RWPE2 (cell line): Measurements from ENCODE around the gene RASD1.

ENCODE experiments used
- ATAC-seq: fragments of 200-7000 bp; cut with Tn5 transposase; 3 replicates; pipeline ENCODE4 v1.9.1; 2021; ENCODE audit warnings: low read depth
- DNase-seq: peaks from one replicate; pipeline ENCODE4 v3.0.0-alpha.2; 2020; ENCODE audit warnings: low spot score
- H3K27ac ChIP-seq: fragments of 450-650 bp; 2 replicates; pipeline ENCODE4 v1.5.1; 2017; ENCODE audit warnings: mild to moderate bottlenecking; ENCODE audit not compliant: poor library complexity, severe bottlenecking
- H3K27me3 ChIP-seq: fragments of 250-450 bp; sonication (Bioruptor Pico); 2 replicates; pipeline ENCODE4 v1.5.1; 2021; ENCODE audit warnings: mild to moderate bottlenecking, moderate library complexity; ENCODE audit not compliant: insufficient read depth, poor library complexity, severe bottlenecking
- H3K36me3 ChIP-seq: fragments of 250-450 bp; sonication (Bioruptor Pico); 2 replicates; pipeline ENCODE4 v1.5.1; 2020; ENCODE audit warnings: low read depth, mild to moderate bottlenecking, moderate library complexity
- H3K4me1 ChIP-seq: fragments of 250-450 bp; sonication (Bioruptor Pico); 2 replicates; pipeline ENCODE4 v1.5.1; 2021; ENCODE audit warnings: mild to moderate bottlenecking, moderate library complexity; ENCODE audit not compliant: insufficient read depth, poor library complexity, severe bottlenecking
- H3K4me3 ChIP-seq: fragments of 250-450 bp; sonication (Bioruptor Pico); 2 replicates; pipeline ENCODE4 v1.5.1; 2021; ENCODE audit warnings: mild to moderate bottlenecking, moderate library complexity; ENCODE audit not compliant: severe bottlenecking
- H3K9me3 ChIP-seq: fragments of 250-450 bp; sonication (Bioruptor Pico); 2 replicates; pipeline ENCODE4 v1.5.1; 2021; ENCODE audit warnings: mild to moderate bottlenecking, moderate library complexity; ENCODE audit not compliant: severe bottlenecking
- TF ChIP-seq, protein P1 (sequence below): fragments of 450-650 bp; IDR thresholded peaks from one replicate; pipeline ENCODE4 v1.5.1; 2017; ENCODE audit warnings: mild to moderate bottlenecking, moderate library complexity; ENCODE audit not compliant: poor library complexity, severe bottlenecking

The RASD1 gene

DNA sequence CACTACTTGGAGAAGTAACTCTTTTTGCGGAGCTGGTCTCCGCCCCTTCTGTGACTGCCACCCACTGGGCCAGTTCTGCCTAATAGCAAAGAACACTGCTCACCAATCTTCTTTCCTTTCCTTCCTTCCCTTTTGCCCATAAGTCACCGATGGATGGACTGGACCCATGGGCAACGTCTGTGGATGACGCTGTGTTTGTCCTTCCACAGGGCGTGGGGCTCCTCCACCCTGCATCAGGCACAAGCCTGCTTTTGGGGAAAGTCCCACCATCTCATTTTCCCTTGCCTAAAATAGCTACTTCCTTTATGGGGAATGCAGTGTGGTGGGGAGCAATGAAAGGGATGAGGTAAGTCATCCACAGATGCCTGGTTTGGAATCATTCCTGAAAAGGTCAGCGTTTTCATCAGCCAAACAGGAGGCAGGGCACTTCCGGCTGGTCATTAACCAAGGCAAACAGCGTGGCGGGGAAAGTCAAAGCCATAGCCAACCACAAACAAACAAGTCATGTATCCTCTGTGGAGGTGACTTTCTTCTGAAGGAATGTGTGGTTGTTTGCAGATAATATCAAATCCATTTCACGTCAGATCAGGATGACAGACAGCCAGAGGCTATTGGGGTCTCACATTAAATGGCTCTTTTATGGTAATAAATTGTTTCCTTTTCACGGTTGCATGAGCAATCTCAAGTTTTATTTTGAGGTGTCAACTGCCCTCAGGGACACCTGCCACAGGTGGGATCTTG lies 50.1 kb downstream of the RASD1 start:
- Histone ChIP-seq H3K4me3 (no peak overlapping the region), H3K27ac (peak overlapping the region; percentile 15), H3K36me3 (no peaks in the 10 kb centered on the region), H3K9me3 (peaks cover 2% of the 10 kb centered on the region), H3K27me3 (no peaks in the 10 kb centered on the region), H3K4me1 (peaks cover 14% of the 10 kb centered on the region)
- DNase-seq (no peak), ATAC-seq (peak; percentile 87)
- TF ChIP-seq, protein P1, sequence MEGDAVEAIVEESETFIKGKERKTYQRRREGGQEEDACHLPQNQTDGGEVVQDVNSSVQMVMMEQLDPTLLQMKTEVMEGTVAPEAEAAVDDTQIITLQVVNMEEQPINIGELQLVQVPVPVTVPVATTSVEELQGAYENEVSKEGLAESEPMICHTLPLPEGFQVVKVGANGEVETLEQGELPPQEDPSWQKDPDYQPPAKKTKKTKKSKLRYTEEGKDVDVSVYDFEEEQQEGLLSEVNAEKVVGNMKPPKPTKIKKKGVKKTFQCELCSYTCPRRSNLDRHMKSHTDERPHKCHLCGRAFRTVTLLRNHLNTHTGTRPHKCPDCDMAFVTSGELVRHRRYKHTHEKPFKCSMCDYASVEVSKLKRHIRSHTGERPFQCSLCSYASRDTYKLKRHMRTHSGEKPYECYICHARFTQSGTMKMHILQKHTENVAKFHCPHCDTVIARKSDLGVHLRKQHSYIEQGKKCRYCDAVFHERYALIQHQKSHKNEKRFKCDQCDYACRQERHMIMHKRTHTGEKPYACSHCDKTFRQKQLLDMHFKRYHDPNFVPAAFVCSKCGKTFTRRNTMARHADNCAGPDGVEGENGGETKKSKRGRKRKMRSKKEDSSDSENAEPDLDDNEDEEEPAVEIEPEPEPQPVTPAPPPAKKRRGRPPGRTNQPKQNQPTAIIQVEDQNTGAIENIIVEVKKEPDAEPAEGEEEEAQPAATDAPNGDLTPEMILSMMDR, result no peak

DNA sequence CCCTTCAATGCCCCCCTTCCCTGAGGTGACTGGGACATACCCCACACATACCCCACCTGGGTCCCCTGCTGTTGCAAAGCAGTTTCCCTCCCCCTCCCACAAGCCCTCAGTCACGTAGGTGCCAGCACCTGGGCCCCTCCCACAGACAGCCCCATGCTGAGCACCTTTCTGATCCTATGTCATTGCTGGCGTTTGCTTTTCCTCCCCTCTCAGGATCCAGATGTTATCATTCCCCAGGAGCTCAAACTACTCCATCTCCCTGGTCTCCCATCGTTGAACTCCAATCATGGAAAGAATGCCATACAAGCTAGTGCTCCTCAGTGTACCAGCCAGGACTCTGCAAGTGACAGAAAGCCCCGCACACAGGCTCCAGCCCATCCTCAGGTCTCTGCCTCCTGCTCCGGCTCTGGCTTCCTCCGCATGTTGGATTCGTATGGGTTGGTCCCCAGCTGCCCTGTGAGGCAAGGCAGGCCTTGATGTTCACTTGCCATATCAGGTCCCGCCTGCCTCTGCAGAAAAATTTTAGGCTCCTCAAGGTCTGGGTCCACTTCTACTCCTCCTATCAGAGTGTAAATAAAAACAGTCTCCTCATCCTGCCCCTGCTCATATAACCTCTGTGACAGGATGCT lies 50.8 kb downstream of the RASD1 start:
- Histone ChIP-seq H3K27me3 (no peaks in the 10 kb centered on the region), H3K36me3 (no peaks in the 10 kb centered on the region), H3K9me3 (peaks cover 2% of the 10 kb centered on the region), H3K27ac (peak overlapping the region; percentile 15), H3K4me3 (no peak overlapping the region), H3K4me1 (peaks cover 14% of the 10 kb centered on the region)
- ATAC-seq (no peak), DNase-seq (no peak)
- TF ChIP-seq, protein P1, result no peak
